ENCODE measurements around the gene LRRC10B.
A peak's percentile ranks its signal among the peaks of the same experiment; 100 is the strongest.

Gene LRRC10B

DNA sequence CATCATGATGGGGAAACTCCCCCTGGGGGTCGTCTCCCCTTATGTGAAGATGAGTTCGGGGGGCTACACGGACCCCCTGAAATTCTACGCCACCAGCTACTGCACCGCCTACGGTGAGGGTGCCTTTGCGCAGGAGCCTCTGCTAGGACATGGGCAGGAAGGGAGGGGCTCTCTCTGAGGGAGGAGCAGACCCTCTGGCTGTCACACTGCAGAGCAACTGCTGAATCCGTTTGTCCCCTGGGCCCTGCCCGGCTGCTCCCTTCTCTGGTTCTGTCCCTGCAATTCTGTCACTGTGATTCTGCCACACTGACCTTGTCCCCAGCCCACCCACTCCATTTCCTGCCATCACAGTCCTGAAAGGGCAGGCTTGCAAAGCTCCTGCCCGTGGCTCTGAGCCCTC lies 26.7 kb upstream of the LRRC10B start:
- Histone ChIP-seq H2AFZ (ENCODE audit: low read depth, low read length) (no peak overlapping the region), H3K79me2 (ENCODE audit: low read length) (no peaks in the 10 kb centered on the region), H3K36me3 (replicated peaks; ENCODE audit: low read depth, low read length) (no peaks in the 10 kb centered on the region), H3K27ac (ENCODE audit: low read length) (no peak overlapping the region), H3K9me3 (ENCODE audit: insufficient read depth, low read length) (no peaks in the 10 kb centered on the region), H3K4me1 (ENCODE audit: low read length) (0 out of 2 replicates have a peak, but pooled peaks cover 3% of the 10 kb centered on the region), H3K9ac (ENCODE audit: low read length) (no peak overlapping the region), H3K4me3 (ENCODE audit: low read length) (no peak overlapping the region), H4K20me1 (ENCODE audit: insufficient read depth, low read length) (no peaks in the 10 kb centered on the region), H3K4me2 (ENCODE audit: low read length) (no peak overlapping the region), H3K27me3 (ENCODE audit: low read depth, low read length) (no peaks in the 10 kb centered on the region)
- TF ChIP-seq, protein P1, sequence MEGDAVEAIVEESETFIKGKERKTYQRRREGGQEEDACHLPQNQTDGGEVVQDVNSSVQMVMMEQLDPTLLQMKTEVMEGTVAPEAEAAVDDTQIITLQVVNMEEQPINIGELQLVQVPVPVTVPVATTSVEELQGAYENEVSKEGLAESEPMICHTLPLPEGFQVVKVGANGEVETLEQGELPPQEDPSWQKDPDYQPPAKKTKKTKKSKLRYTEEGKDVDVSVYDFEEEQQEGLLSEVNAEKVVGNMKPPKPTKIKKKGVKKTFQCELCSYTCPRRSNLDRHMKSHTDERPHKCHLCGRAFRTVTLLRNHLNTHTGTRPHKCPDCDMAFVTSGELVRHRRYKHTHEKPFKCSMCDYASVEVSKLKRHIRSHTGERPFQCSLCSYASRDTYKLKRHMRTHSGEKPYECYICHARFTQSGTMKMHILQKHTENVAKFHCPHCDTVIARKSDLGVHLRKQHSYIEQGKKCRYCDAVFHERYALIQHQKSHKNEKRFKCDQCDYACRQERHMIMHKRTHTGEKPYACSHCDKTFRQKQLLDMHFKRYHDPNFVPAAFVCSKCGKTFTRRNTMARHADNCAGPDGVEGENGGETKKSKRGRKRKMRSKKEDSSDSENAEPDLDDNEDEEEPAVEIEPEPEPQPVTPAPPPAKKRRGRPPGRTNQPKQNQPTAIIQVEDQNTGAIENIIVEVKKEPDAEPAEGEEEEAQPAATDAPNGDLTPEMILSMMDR (IDR thresholded peaks at IDR 0.05; ENCODE audit: low read depth, low read length), result no peak
- TF ChIP-seq EZH2phosphoT487 (IDR thresholded peaks at IDR 0.05; ENCODE audit: low read depth), result no peak

DNA sequence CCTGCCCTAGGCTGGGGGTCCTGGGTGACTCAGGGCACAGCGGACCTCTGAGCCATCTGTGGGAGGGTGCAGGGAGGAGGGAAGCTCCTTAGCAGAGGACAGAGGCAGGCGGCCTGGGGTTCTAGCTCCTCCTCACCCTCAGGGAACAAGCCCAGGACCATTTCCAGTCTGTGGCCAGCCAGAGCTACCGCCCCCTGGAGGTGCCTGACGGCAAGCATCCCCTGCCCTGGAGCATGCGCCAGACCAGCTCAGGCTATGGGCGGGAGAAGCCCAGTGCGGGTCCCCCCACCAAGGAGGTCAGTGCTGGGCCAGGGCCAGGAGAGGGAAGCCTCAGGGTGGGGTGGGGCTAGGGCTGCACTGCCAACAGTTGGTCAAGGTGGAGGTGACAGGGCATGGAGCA lies 26.0 kb upstream of the LRRC10B start:
- no peak for TF ChIP-seq EZH2phosphoT487 (IDR thresholded peaks at IDR 0.05; ENCODE audit: low read depth)
- TF ChIP-seq, protein P1 (IDR thresholded peaks at IDR 0.05; ENCODE audit: low read depth, low read length), result peak; percentile 60
- no peak overlapping the region for H3K9ac ChIP-seq (ENCODE audit: low read length)

GRCh38 chr11:61484541-61484940 lies 24.0 kb upstream of the LRRC10B start:
- H3K4me3 ChIP-seq (ENCODE audit: low read length), result no peak overlapping the region
- no peak overlapping the region for H3K4me2 ChIP-seq (ENCODE audit: low read length)
- H3K36me3 ChIP-seq (replicated peaks; ENCODE audit: low read depth, low read length), result no peaks in the 10 kb centered on the region
- H3K9ac ChIP-seq (ENCODE audit: low read length), result no peak overlapping the region
- H4K20me1 ChIP-seq (ENCODE audit: insufficient read depth, low read length), result no peaks in the 10 kb centered on the region
- TF ChIP-seq EZH2phosphoT487 (IDR thresholded peaks at IDR 0.05; ENCODE audit: low read depth), result no peak
- TF ChIP-seq, protein P1 (IDR thresholded peaks at IDR 0.05; ENCODE audit: low read depth, low read length), result no peak
- H3K4me1 ChIP-seq (ENCODE audit: low read length), result no peaks in the 10 kb centered on the region
- no peaks in the 10 kb centered on the region for H3K79me2 ChIP-seq (ENCODE audit: low read length)
- no peaks in the 10 kb centered on the region for H3K27me3 ChIP-seq (ENCODE audit: low read depth, low read length)
- H2AFZ ChIP-seq (ENCODE audit: low read depth, low read length), result no peak overlapping the region
- H3K9me3 ChIP-seq (ENCODE audit: insufficient read depth, low read length), result no peaks in the 10 kb centered on the region
- H3K27ac ChIP-seq (ENCODE audit: low read length), result no peak overlapping the region

More for the DNA sequence above, 26.0 kb upstream of the LRRC10B start:
- Histone ChIP-seq H3K27me3 (ENCODE audit: low read depth, low read length) (no peaks in the 10 kb centered on the region), H3K79me2 (ENCODE audit: low read length) (no peaks in the 10 kb centered on the region), H3K4me3 (ENCODE audit: low read length) (no peak overlapping the region), H3K36me3 (replicated peaks; ENCODE audit: low read depth, low read length) (no peaks in the 10 kb centered on the region), H3K4me1 (ENCODE audit: low read length) (0 out of 2 replicates have a peak, but pooled peaks cover 3% of the 10 kb centered on the region), H4K20me1 (ENCODE audit: insufficient read depth, low read length) (no peaks in the 10 kb centered on the region), H3K9me3 (ENCODE audit: insufficient read depth, low read length) (no peaks in the 10 kb centered on the region), H3K27ac (ENCODE audit: low read length) (no peak overlapping the region), H2AFZ (ENCODE audit: low read depth, low read length) (no peak overlapping the region), H3K4me2 (ENCODE audit: low read length) (no peak overlapping the region)

DNA sequence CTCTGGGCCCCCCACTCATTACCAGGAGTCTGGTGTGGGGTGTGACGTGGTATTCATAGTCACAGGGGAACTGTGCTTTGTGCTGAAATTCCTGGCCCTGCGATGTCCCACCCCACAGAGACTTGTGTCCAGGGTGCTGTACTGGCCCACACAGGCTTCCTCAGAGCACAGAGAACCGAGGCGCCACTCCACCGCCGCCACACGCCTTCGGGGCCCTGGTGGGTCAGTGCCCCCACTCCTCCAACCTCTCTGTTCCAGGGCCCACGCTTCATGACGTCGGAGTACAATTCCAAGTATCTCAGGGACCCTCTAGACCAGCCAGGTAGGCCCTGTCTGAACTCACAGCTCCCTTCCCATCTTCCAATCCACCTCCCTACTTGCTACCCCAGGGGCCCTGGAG lies 23.5 kb upstream of the LRRC10B start:
- TF ChIP-seq EZH2phosphoT487 (IDR thresholded peaks at IDR 0.05; ENCODE audit: low read depth), result no peak
- TF ChIP-seq, protein P1 (IDR thresholded peaks at IDR 0.05; ENCODE audit: low read depth, low read length), result no peak
- Histone ChIP-seq H2AFZ (ENCODE audit: low read depth, low read length) (no peak overlapping the region), H3K4me3 (ENCODE audit: low read length) (no peak overlapping the region), H4K20me1 (ENCODE audit: insufficient read depth, low read length) (no peaks in the 10 kb centered on the region), H3K36me3 (replicated peaks; ENCODE audit: low read depth, low read length) (no peaks in the 10 kb centered on the region), H3K4me1 (ENCODE audit: low read length) (no peaks in the 10 kb centered on the region), H3K79me2 (ENCODE audit: low read length) (no peaks in the 10 kb centered on the region), H3K27me3 (ENCODE audit: low read depth, low read length) (no peaks in the 10 kb centered on the region), H3K9me3 (ENCODE audit: insufficient read depth, low read length) (no peaks in the 10 kb centered on the region), H3K9ac (ENCODE audit: low read length) (no peak overlapping the region), H3K27ac (ENCODE audit: low read length) (no peak overlapping the region), H3K4me2 (ENCODE audit: low read length) (no peak overlapping the region)

Data from OCI-LY3 (cell line).